ENCODE measurements around the gene CCDC158.
"Not testable (repeated sequence)": the region's sequence is repeated elsewhere in the genome, so short reads cannot be mapped to it uniquely, and the experiment has no call there.

Gene CCDC158

GRCh38 chr4:76307660-76308014, 113.3 kb downstream of the CCDC158 start:
- DNase-seq: peak; percentile 3

DNA sequence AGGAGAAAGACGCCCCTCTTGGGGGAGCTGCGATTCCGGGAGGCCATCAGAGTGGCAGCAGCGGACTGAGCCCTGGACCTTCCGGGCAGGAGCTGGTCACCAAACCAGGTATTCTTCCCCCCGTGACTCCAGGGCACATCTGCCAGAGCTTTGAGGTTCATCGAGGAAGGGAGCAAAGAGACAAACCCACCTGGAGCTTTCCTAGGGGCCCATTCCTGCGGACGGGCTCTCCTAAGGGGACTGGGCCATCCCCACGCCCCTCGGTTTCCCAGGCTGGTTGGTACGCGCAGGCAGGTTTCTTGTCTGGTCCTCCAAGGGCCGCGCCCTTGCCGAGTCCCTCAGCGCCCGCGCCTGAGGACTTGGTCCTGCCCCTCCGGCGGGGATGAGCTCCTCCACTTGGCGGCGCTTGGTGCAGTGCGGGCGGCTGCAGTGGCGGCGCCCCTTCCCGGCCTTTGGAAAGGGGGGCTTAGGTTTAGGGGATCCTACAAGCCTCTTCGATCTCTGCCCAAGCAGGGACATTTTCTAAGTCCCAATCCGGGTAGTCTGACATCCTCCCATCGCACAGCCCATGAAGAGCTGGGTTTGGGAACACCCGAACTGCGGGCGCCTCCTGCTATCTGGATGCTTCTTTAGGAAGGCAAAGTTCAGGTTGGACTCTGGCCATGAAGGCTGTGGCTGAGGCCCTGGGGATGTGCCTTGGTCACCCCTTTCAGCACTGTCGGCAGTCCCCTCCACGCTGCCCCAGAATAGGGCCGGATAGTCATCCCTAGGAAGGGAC, 113.9 kb downstream of the CCDC158 start:
- DNase-seq: peak; percentile 64

DNA sequence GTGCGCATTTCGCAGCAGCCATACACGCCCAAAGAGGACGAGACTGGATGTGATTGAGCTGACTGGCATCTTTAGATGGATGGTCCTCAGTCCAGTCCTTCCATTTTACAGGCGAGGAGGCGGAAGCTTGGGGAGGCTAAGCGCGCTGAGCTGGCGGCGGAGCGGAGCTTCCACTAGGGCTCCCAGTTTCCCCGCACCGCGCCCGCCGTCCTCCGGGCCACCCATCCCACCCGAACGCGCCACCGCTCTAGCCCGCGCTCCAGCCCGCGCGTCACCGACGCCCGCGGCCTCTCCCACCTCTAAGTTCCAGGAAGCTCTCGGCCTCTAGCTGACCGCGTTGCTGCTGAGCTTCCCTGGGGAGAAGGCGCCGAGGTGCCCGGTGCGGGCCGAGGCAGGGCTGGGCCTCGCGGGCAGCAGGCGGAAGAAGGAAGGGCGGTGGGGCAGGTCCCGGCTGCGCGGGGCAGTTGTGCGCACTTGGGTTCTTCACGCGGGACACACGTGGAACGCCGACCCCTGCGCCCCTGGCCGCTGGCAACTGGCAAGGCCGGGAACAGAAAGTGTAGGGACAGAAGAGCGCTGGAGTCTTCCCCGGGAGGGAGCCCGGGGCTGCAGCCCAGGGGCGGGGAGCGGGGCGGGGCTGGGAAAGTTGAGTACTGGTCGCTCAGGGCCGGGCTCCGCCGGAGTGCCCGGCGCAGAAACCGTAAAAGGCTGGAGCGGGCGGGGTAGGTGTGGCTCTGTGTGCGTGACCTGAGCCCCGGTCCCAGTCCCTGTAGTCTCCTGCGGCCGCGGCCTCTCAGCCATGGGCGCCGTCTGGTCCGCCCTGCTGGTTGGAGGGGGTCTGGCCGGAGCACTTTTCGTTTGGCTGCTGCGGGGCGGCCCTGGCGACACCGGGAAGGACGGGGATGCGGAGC, 114.7 kb downstream of the CCDC158 start, which contains the start of gene STBD1:
TSS of gene STBD1 (plus strand) at position 763 of the 911 bp plus-strand sequence. CDS start at position 800, 37 bp downstream.
- DNase-seq: peak; percentile 80

GRCh38 chr4:76305033-76305687, 115.8 kb downstream of the CCDC158 start:
- no peak for DNase-seq

DNA sequence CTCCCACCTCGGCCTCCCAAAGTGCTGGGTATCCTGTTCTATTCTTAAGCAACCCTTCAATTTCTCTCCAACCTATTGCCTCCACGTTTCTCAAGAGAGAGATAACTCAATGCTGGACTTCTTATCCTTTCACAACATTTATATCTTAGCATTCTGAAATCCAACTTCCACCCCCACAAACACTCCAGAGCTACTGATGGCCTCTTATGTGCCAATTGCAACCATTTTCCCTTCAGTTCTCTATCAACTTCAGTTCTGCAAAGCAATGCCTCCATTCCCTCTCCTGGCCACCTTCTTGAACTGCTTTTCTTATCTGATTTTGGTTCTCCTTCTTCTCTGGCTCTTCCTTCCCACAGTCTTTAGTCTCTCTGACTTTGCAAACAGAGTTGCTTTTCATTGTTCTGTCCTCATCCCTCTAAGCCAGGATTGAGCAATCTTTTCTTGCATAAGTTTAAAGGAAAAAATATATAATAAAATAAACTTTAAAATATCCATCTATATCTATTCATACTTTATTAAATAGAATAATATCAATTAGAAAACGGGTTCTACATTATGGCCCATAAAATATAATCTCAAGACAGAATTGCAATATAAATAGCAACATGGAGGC, 118.0 kb downstream of the CCDC158 start:
- no peak for DNase-seq

GRCh38 chr4:76301775-76302162, 119.2 kb downstream of the CCDC158 start:
- peak; percentile 6 for DNase-seq

DNA sequence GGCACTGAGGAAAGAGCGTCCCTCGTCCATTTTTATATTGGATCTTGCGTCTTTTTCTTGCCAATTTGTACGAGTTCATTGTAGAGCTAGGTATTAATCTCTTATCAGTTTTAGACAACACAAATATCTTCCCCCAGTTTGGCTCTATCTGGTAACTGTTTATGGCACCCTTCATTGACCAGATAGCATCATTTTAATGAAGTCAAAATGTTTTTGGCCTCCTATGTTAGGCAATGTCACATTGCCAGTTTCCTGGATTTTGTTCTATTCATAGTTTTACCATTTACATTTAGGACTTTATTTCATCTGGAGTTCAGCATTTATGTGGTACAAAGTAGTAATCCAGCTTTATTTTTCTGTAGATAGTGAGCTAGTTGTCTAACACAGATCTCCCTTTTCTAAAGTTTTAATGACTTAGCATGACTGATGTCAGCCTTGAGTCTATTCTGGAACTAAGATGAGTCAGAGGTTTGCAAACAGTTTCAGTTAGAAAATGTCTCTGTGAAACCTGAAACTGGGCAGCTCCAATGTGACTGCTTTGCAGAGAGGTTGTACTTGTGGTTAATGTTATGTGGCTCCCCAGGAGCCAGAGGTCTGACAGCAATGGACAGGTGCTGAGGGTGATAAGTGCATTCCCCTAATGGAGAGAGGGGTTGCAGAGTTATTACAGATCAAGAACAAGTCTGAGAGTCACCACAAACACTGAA, 119.7 kb downstream of the CCDC158 start:
- peak; percentile 81 for DNase-seq

DNA sequence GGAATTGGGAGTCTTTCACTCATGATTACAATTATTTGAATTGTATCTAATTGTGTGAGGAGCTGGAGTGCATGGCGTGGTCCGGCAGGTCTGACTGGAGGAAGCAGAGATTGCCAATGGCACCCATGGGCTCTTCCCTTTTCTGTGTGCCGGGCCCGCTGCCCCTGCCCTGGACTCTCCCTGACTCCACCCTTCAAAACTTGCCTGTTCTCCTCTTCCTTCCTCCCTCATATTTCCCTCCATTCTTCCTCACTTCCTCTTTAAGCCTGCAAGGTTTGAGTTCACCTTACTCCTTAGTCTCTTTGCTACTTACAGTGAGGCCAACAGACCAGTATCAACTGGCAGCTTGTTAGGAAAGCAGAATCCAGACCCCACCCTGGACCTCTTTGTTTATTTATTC, 120.9 kb downstream of the CCDC158 start:
- DNase-seq: no peak

DNA sequence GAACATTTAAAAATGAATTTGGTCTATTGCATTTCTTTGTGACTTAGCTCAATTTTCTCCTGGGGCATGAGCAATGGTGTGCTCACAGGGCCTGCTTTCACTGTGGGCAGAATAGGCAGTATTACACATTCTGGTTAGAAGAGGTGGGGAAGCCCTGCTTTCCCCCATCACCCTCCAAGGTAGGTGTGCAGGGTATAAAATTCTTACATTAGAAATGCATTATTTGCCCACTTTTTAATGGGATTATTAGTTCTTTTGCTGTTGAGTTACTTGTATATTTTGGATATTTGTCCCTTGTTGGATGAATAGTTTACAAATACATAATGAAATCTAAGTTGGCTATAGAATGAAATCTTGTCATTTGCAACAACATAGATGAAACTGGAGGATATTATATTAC, 122.7 kb downstream of the CCDC158 start:
- DNase-seq: no peak

- DNase-seq: no peak
Measured at GRCh38 chr4:76296286-76296820, 124.6 kb downstream of the CCDC158 start.

GRCh38 chr4:76293772-76294171, 127.2 kb downstream of the CCDC158 start:
- no peak for DNase-seq

DNA sequence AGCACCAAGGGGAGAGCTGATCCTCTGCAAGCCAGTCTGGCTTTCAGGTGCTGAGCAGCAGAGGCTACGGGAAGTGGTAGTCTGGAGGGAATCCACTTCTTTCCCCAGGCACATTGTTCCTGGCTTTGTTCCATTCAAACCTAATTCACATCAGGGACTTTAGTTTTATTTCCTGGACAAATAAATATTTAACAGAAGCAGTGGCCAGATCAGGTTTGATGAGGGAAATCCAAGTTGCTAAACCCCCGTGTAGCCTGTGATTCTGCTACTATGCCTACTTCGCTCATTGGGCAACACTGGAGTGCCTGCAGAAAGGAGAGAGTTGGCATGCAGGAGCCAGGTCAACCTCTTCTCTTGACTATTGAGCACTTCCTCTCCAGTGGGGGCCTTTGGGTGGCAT, 128.2 kb downstream of the CCDC158 start:
- no peak for DNase-seq

- DNase-seq: not testable (repeated sequence)
Measured at GRCh38 chr4:76287811-76288210, 133.1 kb downstream of the CCDC158 start.

DNA sequence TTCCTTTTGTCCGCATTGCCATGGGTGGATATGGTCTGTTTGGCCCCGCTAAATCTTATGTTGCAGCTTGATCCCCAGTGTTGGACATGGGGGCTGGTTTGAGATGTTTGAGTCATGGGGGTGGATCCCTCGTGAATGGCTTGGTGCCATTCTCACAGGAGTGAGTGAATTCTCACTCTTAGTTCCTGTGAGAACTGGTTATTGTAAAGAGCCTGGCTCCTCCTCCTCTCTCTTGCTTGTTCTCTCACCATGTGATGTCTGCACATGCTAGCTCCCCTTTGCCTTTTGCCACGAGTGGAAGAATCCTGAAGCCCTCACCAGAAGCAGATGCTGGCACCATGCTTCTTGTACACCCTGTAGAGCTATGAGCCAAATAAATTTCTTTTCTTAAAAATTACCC, 137.0 kb downstream of the CCDC158 start:
- DNase-seq: no peak

GRCh38 chr4:76282941-76283689, 137.8 kb downstream of the CCDC158 start:
- no peak for DNase-seq

DNA sequence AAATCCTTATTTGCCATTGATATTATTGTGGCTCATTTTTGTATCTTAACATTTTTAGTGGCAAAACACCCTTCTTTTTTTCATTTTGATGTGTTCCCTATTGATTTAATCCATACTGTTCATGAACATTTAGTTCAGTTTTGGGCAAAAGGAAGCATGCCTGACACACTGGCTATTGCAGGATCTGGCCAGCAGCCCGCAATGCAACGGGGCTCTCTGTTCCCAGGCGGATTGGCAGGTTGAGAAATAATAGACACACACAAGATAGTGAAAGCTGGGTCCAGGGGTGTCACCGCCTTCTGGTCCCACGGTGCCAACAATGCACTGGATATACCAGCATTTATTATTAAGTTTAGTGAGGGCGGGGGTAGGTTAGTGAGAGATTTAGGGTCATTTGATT, 139.3 kb downstream of the CCDC158 start:
- not testable (repeated sequence) for DNase-seq

- no peak for DNase-seq
Measured at GRCh38 chr4:76280488-76281441, 140.2 kb downstream of the CCDC158 start.

- DNase-seq: no peak
Measured at GRCh38 chr4:76279462-76279861, 141.5 kb downstream of the CCDC158 start.

DNA sequence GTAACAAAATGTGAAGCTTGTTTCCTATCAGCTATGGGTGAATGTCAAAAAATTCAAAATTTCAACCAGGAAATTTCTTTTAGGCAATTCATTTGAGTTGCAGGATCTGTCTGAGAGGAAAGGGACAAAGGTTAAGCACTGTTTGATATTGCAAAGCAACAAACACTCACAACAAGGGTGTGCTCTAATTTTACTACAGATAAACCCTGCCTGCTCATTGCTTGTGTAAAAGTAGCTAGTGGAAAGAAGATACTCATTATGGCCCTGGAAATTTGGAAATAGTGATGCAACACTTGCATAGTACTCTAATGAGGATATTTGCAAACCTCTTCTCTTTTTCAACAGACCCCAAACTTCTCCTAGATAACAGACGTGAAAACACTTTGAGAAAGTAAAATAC, 142.4 kb downstream of the CCDC158 start:
- no peak for DNase-seq

DNA sequence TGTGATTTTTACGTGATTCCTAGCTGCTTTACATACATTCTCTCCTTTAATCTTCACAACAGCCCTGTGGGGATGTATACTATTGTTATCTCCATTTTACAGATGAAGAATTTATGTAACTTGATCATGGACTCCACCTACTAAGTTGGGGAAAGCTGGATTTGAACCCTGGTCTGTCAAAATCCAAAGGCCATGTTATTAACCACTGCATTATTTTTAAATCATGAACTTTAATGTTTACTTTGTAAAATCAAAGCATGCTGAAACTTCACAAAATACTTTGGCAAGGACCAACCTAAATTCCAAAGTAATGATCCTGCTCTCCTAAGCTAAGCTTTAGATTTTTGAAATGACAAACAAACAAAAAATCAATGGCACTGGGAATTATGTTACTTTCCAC, 143.3 kb downstream of the CCDC158 start:
- DNase-seq: no peak
